IPS-18c (cell line): ENCODE results near the gene SLC13A2.
"Not testable (repeated sequence)": the region's sequence is repeated elsewhere in the genome, so short reads cannot be mapped to it uniquely, and the experiment has no call there.

Source experiments
- H3K4me3 ChIP-seq: 2 replicates; pipeline ENCODE4 v1.7.0; 2013; ENCODE audit warnings: low read depth, mild to moderate bottlenecking, low read length, moderate library complexity; ENCODE audit not compliant: insufficient read depth
- H3K9me3 ChIP-seq: one replicate; pipeline ENCODE4 v1.6.1; 2013; ENCODE audit warnings: mild to moderate bottlenecking, low read length, moderate library complexity; ENCODE audit not compliant: control insufficient read depth, insufficient read depth

The SLC13A2 gene

GRCh38 chr17:28521311-28522085 lies 48.1 kb downstream of the SLC13A2 start:
- Histone ChIP-seq H3K9me3 (no peaks in the 10 kb centered on the region), H3K4me3 (no peak overlapping the region)

GRCh38 chr17:28522281-28522680 lies 48.8 kb downstream of the SLC13A2 start:
- H3K4me3 ChIP-seq, H3K9me3 ChIP-seq: not testable (repeated sequence)

GRCh38 chr17:28523186-28523585 lies 49.7 kb downstream of the SLC13A2 start:
- H3K4me3 ChIP-seq, result no peak overlapping the region
- H3K9me3 ChIP-seq, result no peaks in the 10 kb centered on the region

GRCh38 chr17:28523876-28524275 lies 50.4 kb downstream of the SLC13A2 start:
- Histone ChIP-seq H3K4me3 (no peak overlapping the region), H3K9me3 (no peaks in the 10 kb centered on the region)

GRCh38 chr17:28524476-28525424 lies 51.3 kb downstream of the SLC13A2 start:
- Histone ChIP-seq H3K9me3 (no peaks in the 10 kb centered on the region), H3K4me3 (no peak overlapping the region)

- Histone ChIP-seq H3K9me3 (no peaks in the 10 kb centered on the region), H3K4me3 (no peak overlapping the region)
Observed at GRCh38 chr17:28526381-28526780, 52.9 kb downstream of the SLC13A2 start.

- no peaks in the 10 kb centered on the region for H3K9me3 ChIP-seq
- no peak overlapping the region for H3K4me3 ChIP-seq
Observed at GRCh38 chr17:28527181-28527681, 53.8 kb downstream of the SLC13A2 start.

- Histone ChIP-seq H3K9me3 (no peaks in the 10 kb centered on the region), H3K4me3 (no peak overlapping the region)
Observed at GRCh38 chr17:28527859-28528258, 54.4 kb downstream of the SLC13A2 start.

GRCh38 chr17:28528327-28529012 lies 55.0 kb downstream of the SLC13A2 start:
- no peak overlapping the region for H3K4me3 ChIP-seq
- no peaks in the 10 kb centered on the region for H3K9me3 ChIP-seq

GRCh38 chr17:28529013-28529400 lies 55.6 kb downstream of the SLC13A2 start:
- H3K4me3 ChIP-seq, result no peak overlapping the region
- H3K9me3 ChIP-seq, result no peaks in the 10 kb centered on the region

GRCh38 chr17:28530250-28530649 lies 56.8 kb downstream of the SLC13A2 start:
- no peak overlapping the region for H3K4me3 ChIP-seq

GRCh38 chr17:28530926-28531325 lies 57.5 kb downstream of the SLC13A2 start:
- H3K4me3 ChIP-seq, result no peak overlapping the region
- H3K9me3 ChIP-seq, result no peaks in the 10 kb centered on the region

More at GRCh38 chr17:28530250-28530649, 56.8 kb downstream of the SLC13A2 start:
- no peaks in the 10 kb centered on the region for H3K9me3 ChIP-seq

GRCh38 chr17:28532050-28532960 lies 58.9 kb downstream of the SLC13A2 start:
- Histone ChIP-seq H3K4me3 (no peak overlapping the region), H3K9me3 (no peaks in the 10 kb centered on the region)

- Histone ChIP-seq H3K9me3 (no peaks in the 10 kb centered on the region), H3K4me3 (no peak overlapping the region)
Observed at GRCh38 chr17:28533091-28533807, 59.8 kb downstream of the SLC13A2 start.

- Histone ChIP-seq H3K4me3 (no peak overlapping the region), H3K9me3 (no peaks in the 10 kb centered on the region)
Observed at GRCh38 chr17:28534740-28535375, 61.4 kb downstream of the SLC13A2 start.
